Sigmoid colon (tissue), 4 donors: ENCODE measurements around the gene ATP5F1A.

ENCODE experiments used
- CTCF ChIP-seq, 4 experiments: fragments of 450-650 bp in 3 of 4; fragments of 200-600 bp in 1 of 4; IDR thresholded peaks; one replicate each; pipeline ENCODE4 v1.5.1; 2016 to 2019; ENCODE audit warnings: antibody characterized with exemption in 4 of 4, mild to moderate bottlenecking in 3 of 4, moderate library complexity in 2 of 4
- EP300 ChIP-seq, 4 donors: sonication (generic); formaldehyde crosslinking; IDR thresholded peaks; one replicate each; pipeline ENCODE4 v1.6.1; 2017; ENCODE audit warnings: antibody characterized with exemption in 4 of 4
- POLR2A ChIP-seq, 2 donors: fragments of 450-650 bp; IDR thresholded peaks; one replicate each; pipeline ENCODE4 v1.6.1; 2016; ENCODE audit warnings: antibody characterized with exemption in 2 of 2, mild to moderate bottlenecking in 2 of 2, moderate library complexity in 2 of 2
- POLR2AphosphoS5 ChIP-seq, 4 donors: sonication (generic); formaldehyde crosslinking; IDR thresholded peaks; one replicate each; pipeline ENCODE4 v1.6.1; 2017; ENCODE audit warnings: antibody characterized with exemption in 4 of 4

- TF ChIP-seq CTCF (IDR thresholded peaks at IDR 0.05), result no peak
- TF ChIP-seq EP300 (IDR thresholded peaks at IDR 0.05), result no peak
- no peak for TF ChIP-seq POLR2A (IDR thresholded peaks at IDR 0.05)
- TF ChIP-seq POLR2AphosphoS5 (IDR thresholded peaks at IDR 0.05), result no peak
Measured at GRCh38 chr18:46095532-46095931, 2.6 kb downstream of the ATP5F1A start.
